Activated naive CD8-positive, alpha-beta T cell treated with anti-CD3 and anti-CD28 coated beads for 36 hours (primary cell): ENCODE data around the gene GRID1. TPM values are rescaled to one million over a fixed set of nuclear protein-coding genes. Genes with fewer than 3 reads are reported as not detected.

Experiments
- DNase-seq: peaks from one replicate; pipeline ENCODE4 v3.0.0; 2021
- H3K27ac Mint-ChIP-seq: one replicate; pipeline ENCODE4 v1.8.0; 2022; ENCODE audit warnings: mild to moderate bottlenecking, moderate library complexity, mixed read lengths
- H3K27me3 Mint-ChIP-seq: one replicate; pipeline ENCODE4 v1.8.0; 2022; ENCODE audit warnings: mild to moderate bottlenecking, mixed read lengths
- H3K36me3 Mint-ChIP-seq: one replicate; pipeline ENCODE4 v1.8.0; 2021; ENCODE audit warnings: mild to moderate bottlenecking, mixed read lengths
- H3K4me1 Mint-ChIP-seq: one replicate; pipeline ENCODE4 v1.8.0; 2021; ENCODE audit warnings: mixed read lengths
- H3K4me3 Mint-ChIP-seq: one replicate; pipeline ENCODE4 v1.8.0; 2022; ENCODE audit warnings: mild to moderate bottlenecking, moderate library complexity, mixed read lengths
- H3K9me3 Mint-ChIP-seq: one replicate; pipeline ENCODE4 v1.8.0; 2022; ENCODE audit warnings: mixed read lengths
- total RNA-seq, 2 experiments: library from RNA; stranded (reverse); gene quantifications; one replicate each; pipeline ENCODE4 v1.2.3, GENCODE V29; 2021

GRID1 gene
- total RNA-seq, 2 experiments from 2014 or later: not detected

DNA sequence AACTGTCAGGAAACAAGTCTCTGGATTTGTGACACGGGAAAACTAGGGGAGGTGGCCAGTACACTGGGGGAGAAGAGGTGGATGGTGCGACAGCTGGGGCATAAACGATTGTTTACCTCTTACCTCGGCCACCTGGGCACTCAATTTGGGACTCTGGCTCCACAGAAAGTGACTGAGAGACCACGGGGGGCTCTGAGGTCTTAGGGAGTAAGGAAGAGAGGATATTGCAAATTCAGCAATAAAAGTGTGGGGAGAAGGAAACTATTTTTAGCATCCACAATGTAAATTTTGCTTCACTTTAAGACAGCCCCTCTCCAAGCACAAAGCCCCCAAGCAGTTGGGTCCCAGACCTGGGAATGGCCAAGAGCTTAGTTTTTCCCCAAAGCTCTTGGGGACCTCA is 440.5 kb downstream of the GRID1 start:
- Mint-ChIP-seq H3K9me3 (no peaks in the 10 kb centered on the region), H3K36me3 (no peaks in the 10 kb centered on the region), H3K27me3 (no peaks in the 10 kb centered on the region), H3K27ac (no peak overlapping the region), H3K4me3 (no peak overlapping the region), H3K4me1 (no peaks in the 10 kb centered on the region)
- no peak for DNase-seq

DNA sequence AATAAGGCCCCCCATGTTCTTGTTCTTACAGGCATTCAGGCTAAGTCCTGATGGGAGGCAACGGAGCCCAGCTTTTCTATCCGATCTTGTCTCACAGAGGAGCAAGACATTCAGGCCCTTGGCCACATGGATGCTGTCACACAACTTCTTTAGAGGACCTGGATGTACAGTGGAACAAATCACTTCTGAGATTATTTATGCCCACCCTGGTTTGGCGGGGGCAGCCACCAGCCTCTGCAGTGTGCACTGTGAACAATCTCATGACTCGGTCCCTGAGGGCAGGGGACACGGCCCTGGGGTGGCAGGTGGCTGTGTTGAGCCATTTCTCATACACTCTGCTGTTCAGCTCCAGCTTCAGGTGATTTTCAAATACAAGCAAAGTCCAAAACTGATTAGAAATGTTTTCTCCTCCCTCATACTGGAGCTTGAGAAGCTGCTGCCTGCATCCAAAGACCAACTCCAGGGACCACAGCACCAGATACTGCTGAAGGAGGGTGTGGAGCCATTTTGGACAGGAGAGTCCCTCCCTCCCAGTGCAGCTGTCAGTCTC is 441.3 kb downstream of the GRID1 start:
- Mint-ChIP-seq H3K36me3 (no peaks in the 10 kb centered on the region), H3K4me1 (no peaks in the 10 kb centered on the region), H3K27me3 (no peaks in the 10 kb centered on the region), H3K27ac (no peak overlapping the region), H3K9me3 (no peaks in the 10 kb centered on the region), H3K4me3 (no peak overlapping the region)
- no peak for DNase-seq

DNA sequence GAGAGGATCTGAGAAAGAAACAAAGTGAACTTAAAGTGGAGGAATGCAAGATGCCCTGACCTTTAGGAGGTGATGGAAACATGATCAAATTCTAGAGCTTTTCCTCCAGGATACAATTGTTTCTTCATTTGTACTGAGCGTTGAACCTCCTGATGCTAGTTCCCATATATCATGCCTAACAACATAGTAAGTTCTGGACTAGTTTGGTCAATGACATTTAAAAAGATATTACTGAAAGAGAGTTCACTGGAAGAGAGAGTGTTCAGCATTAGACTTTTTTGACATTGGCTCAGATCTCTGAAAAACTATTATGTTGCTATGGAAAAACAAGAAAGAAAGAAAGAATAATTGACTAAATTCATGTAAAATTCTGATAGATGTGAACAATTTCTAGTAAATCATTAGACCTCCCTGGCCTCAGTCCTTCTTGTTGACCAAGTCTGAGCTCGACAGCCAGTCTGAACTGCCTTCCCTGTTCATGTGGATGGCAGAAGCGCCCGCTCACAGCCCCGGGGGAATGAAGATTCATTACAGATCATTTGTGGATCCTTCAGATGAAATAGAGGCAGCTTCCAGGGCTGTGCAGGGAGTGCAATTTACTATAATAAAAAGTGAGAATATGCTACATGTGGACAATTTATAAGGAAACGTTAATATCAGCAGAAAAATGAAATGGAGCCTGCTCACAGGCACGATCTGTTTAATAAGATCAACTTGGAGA is 442.1 kb downstream of the GRID1 start:
- H3K27ac Mint-ChIP-seq: no peak overlapping the region
- H3K4me3 Mint-ChIP-seq: no peak overlapping the region
- DNase-seq: no peak
- H3K9me3 Mint-ChIP-seq: no peaks in the 10 kb centered on the region
- H3K4me1 Mint-ChIP-seq: no peaks in the 10 kb centered on the region
- no peaks in the 10 kb centered on the region for H3K27me3 Mint-ChIP-seq
- no peaks in the 10 kb centered on the region for H3K36me3 Mint-ChIP-seq

DNA sequence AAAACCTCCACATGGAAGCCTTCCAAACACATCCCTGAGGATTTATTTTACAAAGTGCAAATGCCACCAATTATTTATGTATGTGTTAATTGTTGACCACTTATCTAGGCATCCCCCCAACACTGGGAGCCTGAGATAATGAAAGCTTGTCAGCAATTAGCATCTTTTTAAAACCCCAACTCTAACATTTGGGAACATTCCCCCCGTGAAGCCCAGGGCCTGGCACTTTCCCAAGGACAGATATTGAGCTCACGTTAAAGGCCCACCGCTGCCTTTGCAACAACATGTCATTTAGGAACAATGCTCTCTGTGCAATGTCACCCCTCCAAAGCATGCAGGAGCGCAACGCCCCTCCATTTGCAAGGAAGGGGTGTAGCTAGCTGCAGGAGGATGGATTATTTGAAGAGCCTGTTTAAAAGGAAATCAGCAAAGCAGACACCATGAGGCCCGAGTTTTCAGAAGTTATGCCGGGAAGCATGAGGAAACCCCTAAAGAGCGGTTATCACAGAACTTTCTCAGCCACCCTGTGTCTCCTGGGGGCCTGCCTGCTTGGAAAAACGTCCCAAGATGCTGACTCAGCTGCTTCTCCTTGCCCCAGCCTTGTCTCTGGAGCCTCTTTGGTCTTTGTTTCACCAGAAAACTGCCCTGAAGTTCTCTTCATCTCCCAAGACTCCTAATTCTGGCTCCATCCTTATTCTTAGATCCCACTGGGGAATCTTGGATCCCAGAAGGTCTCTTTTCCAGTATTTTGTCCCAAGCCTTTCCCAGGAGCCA is 444.1 kb downstream of the GRID1 start:
- no peaks in the 10 kb centered on the region for H3K9me3 Mint-ChIP-seq
- no peak overlapping the region for H3K27ac Mint-ChIP-seq
- no peak overlapping the region for H3K4me3 Mint-ChIP-seq
- DNase-seq: no peak
- H3K27me3 Mint-ChIP-seq: no peaks in the 10 kb centered on the region
- no peaks in the 10 kb centered on the region for H3K36me3 Mint-ChIP-seq
- no peaks in the 10 kb centered on the region for H3K4me1 Mint-ChIP-seq

DNA sequence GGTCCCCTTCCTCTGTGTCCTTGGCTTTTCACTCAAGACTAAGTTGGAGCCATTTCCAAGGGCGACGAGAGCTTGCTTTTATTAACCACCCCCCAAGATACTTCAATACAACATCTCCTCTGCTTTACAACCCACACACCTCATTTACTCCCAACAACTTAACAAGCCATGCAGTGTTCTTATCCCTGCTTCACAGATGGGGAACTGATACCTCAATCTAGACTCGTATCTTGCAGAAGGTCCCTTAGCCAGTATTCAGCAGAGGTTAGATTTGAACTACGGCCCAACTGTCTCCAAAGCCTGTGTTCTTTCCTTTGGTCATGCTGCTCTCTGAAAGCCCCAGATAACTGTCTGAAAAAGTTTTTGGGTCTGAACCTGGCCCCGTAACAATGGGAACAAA is 444.8 kb downstream of the GRID1 start:
- DNase-seq: no peak
- no peaks in the 10 kb centered on the region for H3K9me3 Mint-ChIP-seq
- H3K27ac Mint-ChIP-seq: no peak overlapping the region
- no peaks in the 10 kb centered on the region for H3K4me1 Mint-ChIP-seq
- H3K4me3 Mint-ChIP-seq: no peak overlapping the region
- no peaks in the 10 kb centered on the region for H3K27me3 Mint-ChIP-seq
- no peaks in the 10 kb centered on the region for H3K36me3 Mint-ChIP-seq

DNA sequence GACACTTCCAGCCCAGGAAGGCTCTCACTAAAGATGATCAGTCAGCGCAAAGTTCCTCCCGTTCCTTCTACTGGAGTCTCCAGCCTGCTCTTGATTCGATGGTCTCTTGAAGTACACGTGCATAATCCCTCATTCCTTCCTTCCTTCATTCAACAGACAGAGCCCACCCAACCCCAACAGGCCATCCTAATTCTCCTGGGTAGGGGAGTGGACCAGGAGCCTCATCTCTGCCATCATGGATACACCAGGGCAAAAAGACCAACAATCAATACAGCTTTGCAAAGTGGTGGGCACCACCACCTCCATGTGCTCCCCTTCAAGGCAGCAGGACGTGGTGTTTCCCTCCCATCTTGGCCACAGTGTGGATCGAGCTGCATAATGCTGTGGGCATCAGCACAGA is 446.3 kb downstream of the GRID1 start:
- H3K4me3 Mint-ChIP-seq: no peak overlapping the region
- no peaks in the 10 kb centered on the region for H3K36me3 Mint-ChIP-seq
- no peak overlapping the region for H3K27ac Mint-ChIP-seq

DNA sequence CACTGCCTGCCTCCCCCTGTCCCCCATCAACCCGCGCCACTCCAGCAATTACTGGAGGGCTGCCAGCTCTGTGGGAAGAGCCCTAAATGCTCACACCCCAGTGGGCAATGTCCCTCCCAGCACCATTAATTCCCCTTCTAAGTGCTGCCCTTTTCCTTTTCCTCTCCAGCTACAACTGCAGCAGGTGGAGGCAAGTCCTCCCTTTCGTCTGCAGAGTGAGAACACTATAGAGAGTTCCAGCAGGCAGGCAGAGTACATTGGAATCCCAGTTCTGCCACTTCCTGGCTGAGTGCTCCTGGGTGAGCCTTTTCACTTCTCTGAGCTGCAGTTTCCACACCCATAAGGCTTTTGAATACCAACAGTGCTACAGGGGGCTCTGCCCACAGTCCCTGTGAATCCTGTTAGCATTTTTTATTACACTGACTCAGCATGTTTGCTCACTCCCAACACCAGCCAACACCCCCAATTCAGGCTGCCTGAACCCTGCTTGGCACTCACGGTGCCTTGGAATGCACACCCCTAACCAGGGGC is 447.0 kb downstream of the GRID1 start:
- Mint-ChIP-seq H3K9me3 (no peaks in the 10 kb centered on the region), H3K36me3 (no peaks in the 10 kb centered on the region), H3K27me3 (no peaks in the 10 kb centered on the region), H3K4me3 (no peak overlapping the region), H3K27ac (no peak overlapping the region), H3K4me1 (no peaks in the 10 kb centered on the region)
- no peak for DNase-seq

More for the DNA sequence above, 446.3 kb downstream of the GRID1 start:
- DNase-seq: no peak
- Mint-ChIP-seq H3K9me3 (no peaks in the 10 kb centered on the region), H3K27me3 (no peaks in the 10 kb centered on the region), H3K4me1 (no peaks in the 10 kb centered on the region)

DNA sequence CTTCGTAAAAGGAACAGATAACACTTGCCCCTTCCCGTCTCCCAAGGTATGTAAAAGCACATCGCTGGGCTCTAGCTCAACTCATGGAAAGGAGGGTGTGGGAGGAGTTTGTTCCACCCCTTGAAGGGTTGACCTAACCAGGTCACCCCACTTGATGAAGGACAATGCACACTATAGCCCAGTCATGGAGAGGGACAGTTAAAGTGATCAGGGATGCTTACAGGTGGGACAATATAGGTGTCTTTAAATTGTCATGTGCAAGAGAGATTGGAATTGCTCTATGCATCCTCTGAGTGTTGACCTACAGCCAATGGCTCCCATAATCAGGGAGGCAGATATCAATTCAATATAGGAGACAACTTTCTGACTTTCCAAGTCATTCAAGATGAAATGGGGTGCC is 448.2 kb downstream of the GRID1 start:
- Mint-ChIP-seq H3K4me3 (no peak overlapping the region), H3K4me1 (no peaks in the 10 kb centered on the region), H3K27ac (no peak overlapping the region), H3K9me3 (no peaks in the 10 kb centered on the region), H3K36me3 (no peaks in the 10 kb centered on the region), H3K27me3 (no peaks in the 10 kb centered on the region)
- no peak for DNase-seq

DNA sequence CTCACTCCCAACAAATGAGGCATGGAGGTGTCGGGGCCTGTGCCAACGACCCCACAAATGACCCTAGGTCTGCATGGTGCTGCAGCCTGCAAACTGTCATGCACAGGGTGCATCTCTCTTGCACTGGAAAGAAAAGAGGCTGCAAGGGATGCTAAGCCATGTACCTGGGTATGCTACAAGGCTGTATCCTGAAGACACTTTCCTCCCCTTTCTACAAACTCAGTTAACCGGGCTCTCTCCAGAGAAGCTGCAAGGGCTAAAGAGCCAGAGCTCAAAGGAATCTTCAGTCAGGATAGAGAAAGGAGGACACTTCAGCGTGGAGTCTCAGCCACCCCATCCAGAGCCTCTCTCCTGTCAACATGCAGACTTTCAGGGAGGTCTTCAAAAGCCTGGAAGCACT is 449.0 kb downstream of the GRID1 start:
- H3K9me3 Mint-ChIP-seq: no peaks in the 10 kb centered on the region
- no peak overlapping the region for H3K27ac Mint-ChIP-seq
- no peaks in the 10 kb centered on the region for H3K36me3 Mint-ChIP-seq
- no peak for DNase-seq
- H3K4me3 Mint-ChIP-seq: no peak overlapping the region
- H3K4me1 Mint-ChIP-seq: no peaks in the 10 kb centered on the region
- no peaks in the 10 kb centered on the region for H3K27me3 Mint-ChIP-seq

DNA sequence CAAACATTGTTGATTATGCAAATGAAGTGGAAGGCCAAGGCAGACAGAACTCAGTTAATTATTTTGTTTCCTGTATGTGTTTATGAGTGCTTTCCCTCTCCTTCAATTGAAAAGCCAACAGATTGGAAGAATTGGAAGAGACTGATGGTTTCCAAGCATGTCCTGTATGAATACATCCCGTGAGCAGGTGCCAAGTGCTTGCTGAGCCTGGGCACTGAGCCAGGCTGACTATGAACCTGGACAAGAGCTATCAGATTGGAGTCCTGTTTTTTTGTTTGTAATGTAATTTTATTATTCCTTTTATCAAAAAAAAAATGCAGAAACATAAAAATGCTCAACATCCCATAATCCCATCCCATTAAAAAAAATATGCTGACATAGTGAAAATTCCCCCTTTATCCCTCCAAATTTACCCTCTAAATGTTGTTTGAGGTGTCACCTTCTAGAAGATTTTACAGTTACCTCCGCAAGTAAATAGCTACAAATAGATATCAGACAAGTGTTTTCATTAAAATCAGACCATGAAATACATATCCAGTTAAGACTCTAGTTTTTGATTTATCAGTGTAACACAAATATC is 449.5 kb downstream of the GRID1 start:
- H3K36me3 Mint-ChIP-seq: no peaks in the 10 kb centered on the region
- no peaks in the 10 kb centered on the region for H3K4me1 Mint-ChIP-seq
- H3K4me3 Mint-ChIP-seq: no peak overlapping the region
- H3K27me3 Mint-ChIP-seq: no peaks in the 10 kb centered on the region
- DNase-seq: no peak
- no peaks in the 10 kb centered on the region for H3K9me3 Mint-ChIP-seq
- H3K27ac Mint-ChIP-seq: no peak overlapping the region

DNA sequence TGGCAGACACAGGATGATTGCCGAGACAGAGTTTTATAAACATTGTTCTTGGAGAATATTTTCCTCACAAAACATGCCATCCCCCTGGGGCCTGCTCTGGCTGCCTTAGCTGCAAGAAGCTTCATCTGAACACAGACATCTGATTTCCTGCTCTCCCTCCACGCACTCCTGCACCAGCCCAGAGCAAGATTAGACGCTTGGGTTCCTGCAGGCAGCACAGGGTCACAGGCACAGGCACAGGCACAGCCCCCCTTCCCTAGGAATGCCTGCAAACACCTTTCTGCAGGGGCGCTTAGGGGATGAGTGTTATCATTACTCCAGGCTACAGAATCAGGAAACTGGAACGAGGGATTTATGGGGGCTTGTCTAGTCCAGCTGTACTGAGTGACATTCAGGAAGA is 450.3 kb downstream of the GRID1 start:
- Mint-ChIP-seq H3K27me3 (no peaks in the 10 kb centered on the region), H3K4me1 (no peaks in the 10 kb centered on the region), H3K27ac (no peak overlapping the region), H3K9me3 (no peaks in the 10 kb centered on the region), H3K4me3 (no peak overlapping the region), H3K36me3 (no peaks in the 10 kb centered on the region)
- no peak for DNase-seq

DNA sequence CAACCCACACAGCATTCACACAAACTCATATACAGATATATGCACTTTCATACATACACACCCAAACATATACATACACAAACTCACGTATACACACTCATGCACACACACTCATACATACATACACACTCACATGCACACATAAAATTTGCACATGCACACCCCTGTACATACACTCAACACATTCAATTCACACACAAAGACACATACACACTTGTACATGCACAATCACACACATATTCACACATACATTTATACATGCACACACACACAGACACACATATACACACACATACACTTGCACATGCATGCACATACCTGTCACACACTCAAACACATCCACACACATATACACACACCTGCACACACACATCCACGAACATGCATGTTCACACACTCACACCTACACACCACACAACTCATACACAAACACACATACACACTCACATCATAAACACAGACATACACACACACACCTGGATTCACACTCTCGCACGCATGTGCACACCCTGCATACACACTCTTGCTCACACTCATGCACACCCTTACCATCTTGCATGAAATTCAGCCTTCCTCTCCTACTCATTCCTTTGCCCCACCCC is 451.2 kb downstream of the GRID1 start:
- Mint-ChIP-seq H3K27me3 (peaks cover 2% of the 10 kb centered on the region), H3K9me3 (no peaks in the 10 kb centered on the region), H3K4me3 (no peak overlapping the region), H3K4me1 (no peaks in the 10 kb centered on the region), H3K36me3 (no peaks in the 10 kb centered on the region), H3K27ac (no peak overlapping the region)
- DNase-seq: no peak

DNA sequence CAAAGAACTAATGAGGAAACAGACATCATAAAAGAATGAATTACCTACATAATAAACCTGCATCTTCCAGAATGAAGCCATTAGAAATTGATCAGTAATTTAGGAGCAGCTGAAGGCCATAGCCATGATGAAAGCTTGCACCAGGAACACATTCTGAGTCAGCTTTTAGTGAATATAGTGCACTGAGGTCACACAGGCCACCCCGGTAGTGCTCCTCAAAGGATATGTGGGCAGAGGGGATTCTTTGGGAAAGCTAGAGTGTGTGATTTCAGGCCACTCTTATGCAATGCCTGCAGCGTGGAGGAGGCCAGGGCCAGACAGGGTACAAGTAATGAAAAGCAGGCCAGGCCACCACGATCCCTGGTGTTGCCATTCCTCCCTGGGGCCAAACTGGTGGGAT is 451.9 kb downstream of the GRID1 start:
- peaks cover 5% of the 10 kb centered on the region for H3K27me3 Mint-ChIP-seq
- no peaks in the 10 kb centered on the region for H3K4me1 Mint-ChIP-seq
- DNase-seq: no peak
- no peaks in the 10 kb centered on the region for H3K9me3 Mint-ChIP-seq
- no peak overlapping the region for H3K4me3 Mint-ChIP-seq
- H3K27ac Mint-ChIP-seq: no peak overlapping the region
- no peaks in the 10 kb centered on the region for H3K36me3 Mint-ChIP-seq

DNA sequence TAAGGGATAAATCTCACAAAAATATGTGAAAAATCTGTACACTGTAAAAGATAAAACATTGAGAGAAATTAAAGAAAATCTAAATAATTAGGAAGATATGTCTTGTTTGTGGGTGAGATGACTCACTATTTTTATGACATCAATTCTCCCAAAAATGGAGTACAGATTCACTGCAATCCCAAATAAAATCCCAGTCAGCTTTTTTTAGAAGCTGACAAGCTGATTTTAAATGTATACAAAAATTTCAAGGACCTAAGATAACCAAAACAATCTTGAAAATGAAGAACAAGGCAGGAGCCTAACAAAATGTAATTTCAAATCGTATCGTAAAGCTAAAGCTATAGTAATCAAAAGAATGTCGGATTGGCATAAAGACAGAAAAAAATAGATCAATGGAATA is 458.1 kb downstream of the GRID1 start:
- Mint-ChIP-seq H3K27ac (no peak overlapping the region), H3K4me1 (no peaks in the 10 kb centered on the region), H3K4me3 (no peak overlapping the region), H3K9me3 (no peaks in the 10 kb centered on the region), H3K27me3 (peaks cover 5% of the 10 kb centered on the region), H3K36me3 (no peaks in the 10 kb centered on the region)
- DNase-seq: no peak

DNA sequence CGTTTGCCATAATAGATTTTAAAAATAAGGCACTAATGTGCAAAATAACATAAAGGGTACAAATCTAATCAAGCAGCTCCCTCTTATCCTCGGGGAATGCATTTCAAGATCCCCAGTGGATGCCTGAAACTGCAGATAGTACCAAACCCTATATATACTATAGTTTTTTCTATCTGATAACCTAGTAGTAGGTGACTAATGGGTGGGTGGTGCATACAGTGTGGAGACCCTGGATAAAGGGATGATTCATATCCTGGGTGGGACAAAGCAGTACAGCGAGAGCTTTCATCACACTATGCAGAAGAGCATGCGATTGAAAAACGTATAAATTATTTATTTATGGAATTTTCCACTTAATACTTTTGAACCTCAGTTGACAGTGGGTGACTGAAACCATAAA is 464.5 kb downstream of the GRID1 start:
- no peak for DNase-seq
- Mint-ChIP-seq H3K9me3 (no peaks in the 10 kb centered on the region), H3K4me3 (no peak overlapping the region), H3K27ac (no peak overlapping the region), H3K36me3 (no peaks in the 10 kb centered on the region), H3K4me1 (no peaks in the 10 kb centered on the region), H3K27me3 (no peaks in the 10 kb centered on the region)
